NCI-H1436 (cell line): ENCODE results near the gene DCPS.
"Not testable (repeated sequence)": the region's sequence is repeated elsewhere in the genome, so short reads cannot be mapped to it uniquely, and the experiment has no call there.

Experiments
- DNase-seq: peaks from one replicate; lab custom pipeline; 2025; lab: John Stamatoyannopoulos, UW

DCPS gene

GRCh38 chr11:126288237-126288636 is 15.6 kb upstream of the DCPS start:
- DNase-seq, result no peak

- DNase-seq, result no peak
Measured at GRCh38 chr11:126290887-126291286, 13.0 kb upstream of the DCPS start.

- DNase-seq, result no peak
Measured at GRCh38 chr11:126293726-126294125, 10.1 kb upstream of the DCPS start.

- DNase-seq, result no peak
Measured at GRCh38 chr11:126297004-126297403, 6.9 kb upstream of the DCPS start.

DNA sequence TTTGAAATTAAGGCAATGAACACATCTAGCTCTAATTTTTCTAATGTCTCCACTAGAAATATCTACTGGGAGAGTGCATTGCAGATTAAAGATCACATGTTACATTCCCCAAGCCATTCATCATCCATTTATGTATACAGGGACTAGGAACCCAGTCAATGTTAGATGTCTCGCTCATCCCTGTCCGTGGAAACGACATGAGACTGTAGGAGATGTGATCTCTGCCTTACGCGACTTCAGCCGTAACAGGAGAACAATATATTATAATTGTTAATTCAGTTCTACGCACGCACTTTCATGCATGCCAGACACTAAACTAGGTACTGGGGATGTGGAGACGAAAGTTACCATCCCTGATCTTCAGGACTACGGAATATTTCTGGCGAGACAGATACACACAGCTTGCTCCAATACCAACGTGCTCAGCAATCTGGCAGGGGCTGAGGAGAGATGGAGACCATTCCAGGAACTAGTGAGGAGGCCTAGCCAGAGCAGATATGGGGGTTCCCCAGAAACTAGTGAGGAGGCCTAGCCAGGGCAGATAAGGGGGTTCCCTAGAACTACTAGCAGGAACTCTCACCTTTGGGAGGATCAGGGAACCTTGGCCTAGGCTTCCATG is 706 bp downstream of the DCPS start:
- DNase-seq, result no peak

DNA sequence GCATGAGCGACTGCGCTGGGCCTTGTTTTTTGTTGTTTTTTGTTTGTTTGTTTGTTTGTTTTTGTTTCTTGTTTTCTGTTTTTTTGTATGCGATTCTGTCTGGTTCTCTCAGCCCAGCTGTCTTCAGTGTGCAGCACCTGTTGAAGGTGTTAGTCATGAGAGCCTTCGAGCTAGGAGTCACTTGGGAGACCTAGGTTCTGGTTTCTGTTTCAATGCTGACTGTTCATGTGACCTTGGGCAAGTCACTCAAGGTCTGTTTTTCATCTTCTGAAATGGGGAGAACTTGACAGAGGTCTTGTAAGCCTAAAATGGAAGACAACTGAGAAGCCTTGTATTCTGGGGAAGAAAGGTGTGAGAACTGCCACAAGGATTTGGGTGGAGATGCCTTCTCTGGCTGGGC is 1.8 kb downstream of the DCPS start:
- no peak for DNase-seq

- DNase-seq, result no peak
Measured at GRCh38 chr11:126307706-126308105, 3.8 kb downstream of the DCPS start.

GRCh38 chr11:126308271-126308671 is 4.4 kb downstream of the DCPS start:
- no peak for DNase-seq

GRCh38 chr11:126308771-126309170 is 4.9 kb downstream of the DCPS start:
- DNase-seq, result not testable (repeated sequence)

- DNase-seq, result peak; percentile 49
Measured at GRCh38 chr11:126310200-126310991, 6.5 kb downstream of the DCPS start.

DNA sequence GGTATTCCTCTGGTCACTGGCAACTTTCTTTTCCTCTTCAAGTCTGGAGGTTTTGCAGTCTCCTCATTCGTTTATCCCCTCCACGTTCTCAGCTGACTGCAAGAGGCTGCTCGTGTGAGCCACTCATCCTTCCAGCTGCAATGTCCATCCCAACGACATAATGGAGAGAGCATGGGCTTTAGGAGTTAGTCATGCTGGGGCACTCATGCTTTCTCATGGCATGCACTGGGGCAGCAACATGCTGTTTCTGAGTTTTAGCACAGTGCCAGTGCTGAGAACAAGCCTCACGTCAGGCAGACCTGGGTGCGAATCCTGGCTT is 7.1 kb downstream of the DCPS start:
- DNase-seq, result no peak

DNA sequence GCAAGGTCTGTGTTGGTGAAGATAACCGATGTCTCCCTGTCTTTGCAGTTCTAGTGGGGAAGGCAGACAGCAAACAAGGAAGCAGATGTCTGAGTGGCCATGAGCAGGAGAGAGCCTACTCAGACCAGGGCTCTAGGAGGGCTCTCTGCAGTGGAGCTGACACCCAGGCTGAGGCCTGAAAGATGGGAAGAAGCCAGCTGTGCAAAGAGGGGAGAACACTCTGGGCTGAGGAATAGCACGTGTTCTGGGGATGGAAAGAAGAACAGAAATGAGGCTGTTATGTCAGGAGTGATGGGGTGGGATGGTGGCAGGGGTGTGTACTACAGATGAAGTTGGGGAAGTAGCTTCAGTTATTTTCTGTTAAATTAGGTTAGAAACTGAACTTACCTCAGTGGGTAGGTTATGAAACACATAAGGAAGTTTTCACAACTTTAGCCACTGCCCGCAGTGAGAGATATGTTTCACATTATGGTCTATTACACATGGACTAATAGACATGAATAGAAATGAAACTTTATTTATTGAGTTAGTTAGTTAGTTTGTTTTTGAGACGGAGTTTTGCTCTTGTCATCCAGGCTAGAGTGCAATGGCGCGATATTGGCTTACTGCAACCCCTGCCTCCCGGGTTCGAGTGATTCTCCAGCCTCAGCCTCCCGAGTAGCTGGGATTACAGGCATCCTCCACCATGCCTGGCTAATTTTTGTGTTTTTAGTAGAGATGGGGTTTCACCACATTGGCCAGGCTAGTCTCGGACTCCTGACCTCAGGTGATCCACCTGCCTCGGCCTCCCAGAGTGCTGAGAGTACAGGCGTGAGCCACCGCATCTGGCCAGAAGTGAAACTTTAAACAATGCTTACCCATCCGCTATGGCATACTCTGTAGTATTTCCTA is 7.8 kb downstream of the DCPS start:
- no peak for DNase-seq

GRCh38 chr11:126312961-126313360 is 9.1 kb downstream of the DCPS start:
- DNase-seq, result no peak

DNA sequence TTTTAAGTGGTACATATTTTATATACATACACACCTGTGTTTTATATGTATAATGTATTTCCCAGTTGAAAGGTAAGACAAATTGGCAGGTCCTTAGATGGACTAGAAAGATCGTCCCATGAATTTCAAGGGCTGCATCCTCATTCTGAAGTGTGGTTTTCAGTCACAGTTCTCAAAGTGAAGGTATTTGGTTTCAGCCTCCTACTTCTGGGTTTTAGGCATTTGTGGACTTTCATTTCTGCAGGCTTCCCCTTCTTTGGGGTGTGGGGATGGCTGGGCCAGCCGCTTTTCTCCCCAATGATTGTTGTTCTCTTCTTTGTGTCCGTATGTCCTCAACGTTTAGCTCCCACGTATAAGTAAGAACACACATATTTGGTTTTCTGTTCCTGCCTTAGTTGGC is 10.0 kb downstream of the DCPS start:
- no peak for DNase-seq

- DNase-seq, result no peak
Measured at GRCh38 chr11:126317432-126317755, 13.5 kb downstream of the DCPS start.

DNA sequence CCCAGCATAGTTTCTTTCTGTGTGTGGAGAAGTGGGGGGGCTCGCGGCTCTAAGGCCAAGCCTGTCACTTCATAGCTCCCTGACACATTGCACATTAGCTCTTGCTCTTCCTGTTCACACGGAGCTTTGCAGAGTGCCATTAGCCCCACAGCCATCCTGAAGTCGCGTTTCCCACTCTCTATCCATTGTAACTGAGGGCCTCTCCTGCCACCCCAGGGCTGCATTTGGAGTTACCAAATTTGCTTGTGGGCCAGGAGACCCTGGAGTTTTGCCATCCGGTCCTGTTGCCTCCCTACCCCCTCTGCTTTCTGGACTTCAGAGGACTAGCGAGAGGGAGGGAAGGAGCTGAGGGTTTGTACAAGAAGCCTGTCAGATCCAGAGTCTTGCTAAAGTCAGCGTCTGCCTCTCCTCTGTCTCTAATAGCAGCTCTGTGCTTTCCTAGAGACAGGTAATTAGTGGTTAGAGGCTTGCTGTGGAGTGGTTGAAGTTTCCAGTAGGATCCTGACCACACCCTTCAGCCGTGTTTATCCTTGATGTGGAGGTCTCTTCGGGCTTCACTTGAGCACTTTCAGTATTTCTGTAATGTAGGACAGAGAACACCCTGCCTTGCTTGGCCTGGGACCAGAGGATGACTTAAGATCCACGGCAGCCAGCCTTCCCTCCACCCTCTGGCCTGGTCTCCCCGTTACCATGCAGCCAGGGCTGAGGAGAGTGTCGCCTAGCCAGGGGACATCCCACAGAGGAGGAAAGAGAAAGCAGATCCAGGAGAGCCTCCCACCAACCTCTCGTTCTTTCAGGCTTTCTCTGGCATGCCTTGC is 14.1 kb downstream of the DCPS start:
- DNase-seq, result no peak

GRCh38 chr11:126318574-126319373 is 14.9 kb downstream of the DCPS start:
- no peak for DNase-seq

DNA sequence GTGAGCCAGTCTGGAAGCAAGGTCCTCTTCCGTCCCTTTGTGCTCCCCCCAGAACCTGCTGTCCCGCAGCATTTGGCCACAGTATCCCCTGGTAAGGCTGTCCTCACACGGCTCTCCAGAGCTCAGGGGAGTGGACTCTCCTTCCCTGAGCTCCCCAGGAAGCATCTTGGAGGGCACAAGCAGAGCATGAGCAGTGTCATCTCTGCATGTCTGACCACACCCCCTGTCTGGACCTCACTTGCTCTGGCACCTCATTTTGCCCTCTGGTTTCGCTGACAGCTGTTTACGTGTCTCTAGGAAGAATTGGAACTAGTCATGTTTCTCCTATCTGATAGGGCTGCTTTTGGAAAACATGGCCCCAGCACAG is 15.5 kb downstream of the DCPS start:
- no peak for DNase-seq

- no peak for DNase-seq
Measured at GRCh38 chr11:126322996-126323395, 19.1 kb downstream of the DCPS start.

- no peak for DNase-seq
Measured at GRCh38 chr11:126327281-126328000, 23.6 kb downstream of the DCPS start.

GRCh38 chr11:126328001-126328390 is 24.1 kb downstream of the DCPS start:
- DNase-seq, result no peak
